Ishikawa (cell line): ENCODE data around the gene GNB5.

Source experiments
- CEBPB ChIP-seq: IDR thresholded peaks from 2 replicates; pipeline ENCODE4 v1.6.1; 2012
- CREB1 ChIP-seq: IDR thresholded peaks from 2 replicates; pipeline ENCODE4 v1.6.1; 2012; ENCODE audit warnings: low read depth
- EGR1 ChIP-seq: IDR thresholded peaks from 2 replicates; pipeline ENCODE4 v1.6.1; 2012
- EP300 ChIP-seq: IDR thresholded peaks from 2 replicates; pipeline ENCODE4 v1.6.1; 2012; ENCODE audit warnings: borderline replicate concordance
- FOXM1 ChIP-seq: IDR thresholded peaks from 2 replicates; pipeline ENCODE4 v1.6.1; 2012; ENCODE audit warnings: low read depth, borderline replicate concordance
- MAX ChIP-seq: IDR thresholded peaks from 2 replicates; pipeline ENCODE4 v1.6.1; 2012
- NFIC ChIP-seq: IDR thresholded peaks from 2 replicates; pipeline ENCODE4 v1.6.1; 2012
- RAD21 ChIP-seq: IDR thresholded peaks from 2 replicates; pipeline ENCODE4 v1.6.1; 2012; ENCODE audit warnings: low read depth
- TAF1 ChIP-seq: IDR thresholded peaks from 2 replicates; pipeline ENCODE4 v1.6.1; 2012; ENCODE audit warnings: low read depth, mild to moderate bottlenecking
- TCF12 ChIP-seq: IDR thresholded peaks from 2 replicates; pipeline ENCODE4 v1.6.1; 2012; ENCODE audit warnings: low read depth
- TEAD4 ChIP-seq: IDR thresholded peaks from 2 replicates; pipeline ENCODE4 v1.6.1; 2012
- USF1 ChIP-seq: IDR thresholded peaks from 2 replicates; pipeline ENCODE4 v1.6.1; 2012
- YY1 ChIP-seq: IDR thresholded peaks from 2 replicates; pipeline ENCODE4 v1.6.1; 2012; ENCODE audit warnings: low read depth
- ZBTB7A ChIP-seq: IDR thresholded peaks from 2 replicates; pipeline ENCODE4 v1.6.1; 2012; ENCODE audit warnings: low read depth
- TF ChIP-seq, protein P1 (sequence below): IDR thresholded peaks from 2 replicates; pipeline ENCODE4 v1.6.1; 2012; ENCODE audit warnings: low read depth, mild to moderate bottlenecking

GNB5 gene

GRCh38 chr15:52191207-52191606 is at the start of gene GNB5:
Gene GNB5 (minus strand): TSS chr15:52191392. CDS start chr15:52184676, 6,716 bp downstream.
- TF ChIP-seq MAX, result no peak
- TF ChIP-seq FOXM1, result no peak
- no peak for TF ChIP-seq EGR1
- TF ChIP-seq, protein P1, sequence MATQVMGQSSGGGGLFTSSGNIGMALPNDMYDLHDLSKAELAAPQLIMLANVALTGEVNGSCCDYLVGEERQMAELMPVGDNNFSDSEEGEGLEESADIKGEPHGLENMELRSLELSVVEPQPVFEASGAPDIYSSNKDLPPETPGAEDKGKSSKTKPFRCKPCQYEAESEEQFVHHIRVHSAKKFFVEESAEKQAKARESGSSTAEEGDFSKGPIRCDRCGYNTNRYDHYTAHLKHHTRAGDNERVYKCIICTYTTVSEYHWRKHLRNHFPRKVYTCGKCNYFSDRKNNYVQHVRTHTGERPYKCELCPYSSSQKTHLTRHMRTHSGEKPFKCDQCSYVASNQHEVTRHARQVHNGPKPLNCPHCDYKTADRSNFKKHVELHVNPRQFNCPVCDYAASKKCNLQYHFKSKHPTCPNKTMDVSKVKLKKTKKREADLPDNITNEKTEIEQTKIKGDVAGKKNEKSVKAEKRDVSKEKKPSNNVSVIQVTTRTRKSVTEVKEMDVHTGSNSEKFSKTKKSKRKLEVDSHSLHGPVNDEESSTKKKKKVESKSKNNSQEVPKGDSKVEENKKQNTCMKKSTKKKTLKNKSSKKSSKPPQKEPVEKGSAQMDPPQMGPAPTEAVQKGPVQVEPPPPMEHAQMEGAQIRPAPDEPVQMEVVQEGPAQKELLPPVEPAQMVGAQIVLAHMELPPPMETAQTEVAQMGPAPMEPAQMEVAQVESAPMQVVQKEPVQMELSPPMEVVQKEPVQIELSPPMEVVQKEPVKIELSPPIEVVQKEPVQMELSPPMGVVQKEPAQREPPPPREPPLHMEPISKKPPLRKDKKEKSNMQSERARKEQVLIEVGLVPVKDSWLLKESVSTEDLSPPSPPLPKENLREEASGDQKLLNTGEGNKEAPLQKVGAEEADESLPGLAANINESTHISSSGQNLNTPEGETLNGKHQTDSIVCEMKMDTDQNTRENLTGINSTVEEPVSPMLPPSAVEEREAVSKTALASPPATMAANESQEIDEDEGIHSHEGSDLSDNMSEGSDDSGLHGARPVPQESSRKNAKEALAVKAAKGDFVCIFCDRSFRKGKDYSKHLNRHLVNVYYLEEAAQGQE, result no peak
- TF ChIP-seq YY1, result no peak
- TF ChIP-seq NFIC, result no peak
- TF ChIP-seq USF1, result no peak

DNA sequence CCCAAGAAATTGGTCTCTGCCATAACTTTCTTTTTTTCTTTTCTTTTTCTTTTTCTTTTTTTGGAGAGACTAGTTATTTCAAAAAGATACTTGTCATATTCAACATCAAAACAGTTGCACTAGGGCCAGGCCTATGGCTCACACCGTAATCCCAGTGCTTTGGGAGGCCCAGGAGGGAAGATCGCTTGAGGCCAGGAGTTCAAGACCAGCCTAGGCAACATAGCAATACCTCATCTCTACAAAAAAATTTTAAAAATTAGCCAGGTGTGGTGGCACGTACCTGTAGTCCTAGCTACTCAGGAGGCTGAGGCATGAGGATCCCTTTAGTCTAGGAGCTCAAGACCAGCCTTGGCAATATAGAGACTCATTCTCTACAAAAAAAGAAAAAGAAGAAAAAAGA is 49.0 kb upstream of the GNB5 start:
- no peak for TF ChIP-seq FOXM1
- no peak for TF ChIP-seq TCF12
- no peak for TF ChIP-seq TAF1
- TF ChIP-seq, protein P1, result no peak
- TF ChIP-seq RAD21, result no peak
- TF ChIP-seq MAX, result no peak
- no peak for TF ChIP-seq YY1
- TF ChIP-seq CREB1, result no peak
- no peak for TF ChIP-seq CEBPB
- TF ChIP-seq TEAD4, result no peak
- no peak for TF ChIP-seq ZBTB7A
- TF ChIP-seq NFIC, result no peak
- no peak for TF ChIP-seq USF1
- no peak for TF ChIP-seq EGR1
- TF ChIP-seq EP300, result no peak

DNA sequence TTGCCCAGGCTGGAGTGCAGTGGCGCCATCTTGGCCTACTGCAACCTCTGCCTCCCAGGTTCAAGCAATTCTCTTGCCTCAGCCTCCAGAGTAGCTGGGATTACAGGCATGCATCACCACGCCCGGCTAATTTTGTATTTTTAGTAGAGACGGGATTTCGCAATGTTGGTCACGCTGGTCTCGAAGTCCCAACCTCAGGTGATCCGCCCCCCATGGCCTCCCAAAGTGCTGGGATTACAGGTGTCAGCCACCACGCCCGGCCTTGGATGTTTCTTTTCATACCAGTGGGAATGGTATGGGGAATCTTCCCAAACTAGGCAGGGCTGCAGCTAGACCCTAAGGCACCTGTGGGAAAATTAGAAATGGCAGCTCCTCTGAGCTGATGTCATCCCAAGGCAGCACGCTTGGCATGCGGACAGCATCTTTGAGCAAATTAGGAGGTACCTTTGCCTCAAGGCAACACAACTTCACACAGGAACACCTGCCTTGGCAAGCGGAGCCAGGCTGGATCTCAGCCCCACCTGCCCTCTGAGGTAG is 47.9 kb upstream of the GNB5 start:
- 0 out of 2 replicates have a peak, but pooled peaks have one; percentile 9 for TF ChIP-seq CEBPB

GRCh38 chr15:52238149-52238548 is 47.0 kb upstream of the GNB5 start:
- no peak for TF ChIP-seq CREB1
- TF ChIP-seq YY1, result no peak
- no peak for TF ChIP-seq MAX
- TF ChIP-seq TAF1, result no peak
- no peak for TF ChIP-seq USF1
- no peak for TF ChIP-seq CEBPB
- no peak for TF ChIP-seq EGR1
- TF ChIP-seq TEAD4, result no peak
- no peak for TF ChIP-seq NFIC
- TF ChIP-seq, protein P1, result no peak

GRCh38 chr15:52236013-52236412 is 44.8 kb upstream of the GNB5 start:
- no peak for TF ChIP-seq EGR1
